HL-60 (cell line): ENCODE data around the gene SUSD5.

ENCODE experiments used
- GABPA ChIP-seq: IDR thresholded peaks from 2 replicates; pipeline ENCODE4 v1.6.1; 2012; ENCODE audit warnings: low read depth
- POLR2AphosphoS5 ChIP-seq: IDR thresholded peaks from 2 replicates; pipeline ENCODE4 v1.6.1; 2012; ENCODE audit warnings: low read depth
- SPI1 ChIP-seq: IDR thresholded peaks from 2 replicates; pipeline ENCODE4 v1.6.1; 2012; ENCODE audit warnings: low read depth, mild to moderate bottlenecking, borderline replicate concordance
- TF ChIP-seq, protein P1 (sequence below): IDR thresholded peaks from one replicate; pipeline ENCODE4 v1.5.1; 2011; ENCODE audit warnings: low read length, control low read depth, inconsistent platforms; ENCODE audit not compliant: insufficient read depth
- TF ChIP-seq, protein P2 (sequence below): IDR thresholded peaks from 2 replicates; pipeline ENCODE4 v1.6.1; 2012; ENCODE audit warnings: low read depth; ENCODE audit not compliant: insufficient replicate concordance

- TF ChIP-seq, protein P1, sequence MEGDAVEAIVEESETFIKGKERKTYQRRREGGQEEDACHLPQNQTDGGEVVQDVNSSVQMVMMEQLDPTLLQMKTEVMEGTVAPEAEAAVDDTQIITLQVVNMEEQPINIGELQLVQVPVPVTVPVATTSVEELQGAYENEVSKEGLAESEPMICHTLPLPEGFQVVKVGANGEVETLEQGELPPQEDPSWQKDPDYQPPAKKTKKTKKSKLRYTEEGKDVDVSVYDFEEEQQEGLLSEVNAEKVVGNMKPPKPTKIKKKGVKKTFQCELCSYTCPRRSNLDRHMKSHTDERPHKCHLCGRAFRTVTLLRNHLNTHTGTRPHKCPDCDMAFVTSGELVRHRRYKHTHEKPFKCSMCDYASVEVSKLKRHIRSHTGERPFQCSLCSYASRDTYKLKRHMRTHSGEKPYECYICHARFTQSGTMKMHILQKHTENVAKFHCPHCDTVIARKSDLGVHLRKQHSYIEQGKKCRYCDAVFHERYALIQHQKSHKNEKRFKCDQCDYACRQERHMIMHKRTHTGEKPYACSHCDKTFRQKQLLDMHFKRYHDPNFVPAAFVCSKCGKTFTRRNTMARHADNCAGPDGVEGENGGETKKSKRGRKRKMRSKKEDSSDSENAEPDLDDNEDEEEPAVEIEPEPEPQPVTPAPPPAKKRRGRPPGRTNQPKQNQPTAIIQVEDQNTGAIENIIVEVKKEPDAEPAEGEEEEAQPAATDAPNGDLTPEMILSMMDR: no peak
- no peak for TF ChIP-seq SPI1
- TF ChIP-seq, protein P2, sequence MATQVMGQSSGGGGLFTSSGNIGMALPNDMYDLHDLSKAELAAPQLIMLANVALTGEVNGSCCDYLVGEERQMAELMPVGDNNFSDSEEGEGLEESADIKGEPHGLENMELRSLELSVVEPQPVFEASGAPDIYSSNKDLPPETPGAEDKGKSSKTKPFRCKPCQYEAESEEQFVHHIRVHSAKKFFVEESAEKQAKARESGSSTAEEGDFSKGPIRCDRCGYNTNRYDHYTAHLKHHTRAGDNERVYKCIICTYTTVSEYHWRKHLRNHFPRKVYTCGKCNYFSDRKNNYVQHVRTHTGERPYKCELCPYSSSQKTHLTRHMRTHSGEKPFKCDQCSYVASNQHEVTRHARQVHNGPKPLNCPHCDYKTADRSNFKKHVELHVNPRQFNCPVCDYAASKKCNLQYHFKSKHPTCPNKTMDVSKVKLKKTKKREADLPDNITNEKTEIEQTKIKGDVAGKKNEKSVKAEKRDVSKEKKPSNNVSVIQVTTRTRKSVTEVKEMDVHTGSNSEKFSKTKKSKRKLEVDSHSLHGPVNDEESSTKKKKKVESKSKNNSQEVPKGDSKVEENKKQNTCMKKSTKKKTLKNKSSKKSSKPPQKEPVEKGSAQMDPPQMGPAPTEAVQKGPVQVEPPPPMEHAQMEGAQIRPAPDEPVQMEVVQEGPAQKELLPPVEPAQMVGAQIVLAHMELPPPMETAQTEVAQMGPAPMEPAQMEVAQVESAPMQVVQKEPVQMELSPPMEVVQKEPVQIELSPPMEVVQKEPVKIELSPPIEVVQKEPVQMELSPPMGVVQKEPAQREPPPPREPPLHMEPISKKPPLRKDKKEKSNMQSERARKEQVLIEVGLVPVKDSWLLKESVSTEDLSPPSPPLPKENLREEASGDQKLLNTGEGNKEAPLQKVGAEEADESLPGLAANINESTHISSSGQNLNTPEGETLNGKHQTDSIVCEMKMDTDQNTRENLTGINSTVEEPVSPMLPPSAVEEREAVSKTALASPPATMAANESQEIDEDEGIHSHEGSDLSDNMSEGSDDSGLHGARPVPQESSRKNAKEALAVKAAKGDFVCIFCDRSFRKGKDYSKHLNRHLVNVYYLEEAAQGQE: no peak
- no peak for TF ChIP-seq POLR2AphosphoS5
- no peak for TF ChIP-seq GABPA
These were observed 10.5 kb upstream of the SUSD5 start for GRCh38 chr3:33229066-33229465.
